Vein endothelial cell (primary cell): ENCODE data around the gene DNASE1L3. TPM values are rescaled to one million over a fixed set of nuclear protein-coding genes. Genes with fewer than 3 reads are reported as not detected.

Source experiments
- total RNA-seq: library from RNA; depleted of rRNA; stranded (reverse); fragments of >200 nt; gene quantifications from 2 replicates; pipeline ENCODE4 v1.2.3, GENCODE V29; 2012

The DNASE1L3 gene
- 0.65 TPM in 1 of 2 replicates, not detected in the other for total RNA-seq

GRCh38 chr3:58210761-58211460 is at the start of gene DNASE1L3:
DNASE1L3 (minus strand) TSS chr3:58210972; CDS start chr3:58210906, 66 bp downstream.

DNA sequence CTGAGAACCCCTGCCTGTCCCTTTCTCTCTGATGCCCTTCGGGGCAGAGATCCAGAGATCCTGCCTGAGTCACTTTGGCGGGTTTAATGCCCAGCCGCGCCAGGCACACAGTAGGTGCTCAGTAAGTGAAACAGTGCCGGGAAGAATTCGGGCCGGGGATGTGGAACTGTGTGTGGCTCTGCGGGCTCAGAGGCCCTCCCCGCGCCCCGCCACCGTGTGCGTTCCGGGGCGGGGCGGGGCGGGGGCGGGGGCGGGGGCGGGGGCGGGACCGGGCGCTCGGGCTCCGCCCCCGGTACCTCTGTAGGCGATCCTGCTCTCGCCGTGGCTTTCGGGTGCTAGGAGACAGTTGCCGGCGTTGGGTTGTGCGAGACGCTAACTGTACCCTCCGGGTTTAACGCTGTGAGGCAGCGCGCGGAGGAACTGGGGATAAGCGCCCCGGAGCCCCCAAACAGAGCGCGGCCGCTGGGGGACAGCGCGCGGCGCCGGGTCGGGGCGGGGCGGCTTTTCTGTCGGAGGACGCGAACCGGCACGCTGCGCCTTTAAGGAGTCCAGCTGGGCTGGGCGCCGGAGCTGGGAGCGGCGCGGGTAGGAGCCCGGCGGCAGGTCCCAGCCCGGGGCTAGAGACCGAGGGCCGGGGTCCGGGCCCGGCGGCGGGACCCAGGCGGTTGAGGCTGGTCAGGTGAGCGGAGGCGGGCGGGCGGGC is 26.6 kb upstream of the DNASE1L3 start, which contains the start of gene ABHD6:
ABHD6 (plus strand) TSS at position 555 of the 703 bp plus-strand sequence. CDS start 18,795 bp downstream, outside the sequence.

Other genes with a start within 250 kb of the DNASE1L3 start
- 806 and 998 TPM in 2 replicates for gene FLNB, start 202.6 kb downstream of the DNASE1L3 start, total RNA-seq
- 5.9 and 6.8 TPM in 2 replicates for gene ABHD6, start 26.8 kb upstream of the DNASE1L3 start, total RNA-seq
- gene RPP14, start 95.3 kb upstream of the DNASE1L3 start, total RNA-seq, result 16.0 and 17.8 TPM in 2 replicates
- gene HTD2, start 95.5 kb upstream of the DNASE1L3 start, total RNA-seq, result 8.9 and 9.1 TPM in 2 replicates
- 17.0 and 22.5 TPM in 2 replicates for gene PXK, start 121.9 kb upstream of the DNASE1L3 start, total RNA-seq
- gene PDHB, start 222.9 kb upstream of the DNASE1L3 start, total RNA-seq, result 45.7 and 49.7 TPM in 2 replicates